ENCODE results near the gene KCNG2.

DNA sequence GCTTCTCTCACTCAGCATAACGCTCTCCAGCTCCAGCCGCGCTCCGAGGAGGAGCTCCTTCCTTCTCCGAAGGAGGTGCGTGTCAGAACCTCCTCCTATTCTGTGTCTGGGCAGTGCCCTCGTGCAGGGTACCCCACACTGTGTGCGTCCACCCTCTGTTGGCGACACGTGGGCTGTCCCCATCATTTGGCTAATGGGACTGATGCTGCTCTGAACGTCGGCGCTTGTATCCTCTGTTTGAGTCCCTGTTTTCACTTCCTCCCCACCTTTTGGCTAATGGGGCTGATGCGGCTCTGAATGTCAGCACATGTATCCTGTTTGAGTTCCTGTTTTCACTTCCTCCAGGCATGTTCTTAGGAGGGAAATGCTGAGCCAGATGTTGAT is 22.2 kb downstream of the KCNG2 start:
- TF ChIP-seq, protein P1, sequence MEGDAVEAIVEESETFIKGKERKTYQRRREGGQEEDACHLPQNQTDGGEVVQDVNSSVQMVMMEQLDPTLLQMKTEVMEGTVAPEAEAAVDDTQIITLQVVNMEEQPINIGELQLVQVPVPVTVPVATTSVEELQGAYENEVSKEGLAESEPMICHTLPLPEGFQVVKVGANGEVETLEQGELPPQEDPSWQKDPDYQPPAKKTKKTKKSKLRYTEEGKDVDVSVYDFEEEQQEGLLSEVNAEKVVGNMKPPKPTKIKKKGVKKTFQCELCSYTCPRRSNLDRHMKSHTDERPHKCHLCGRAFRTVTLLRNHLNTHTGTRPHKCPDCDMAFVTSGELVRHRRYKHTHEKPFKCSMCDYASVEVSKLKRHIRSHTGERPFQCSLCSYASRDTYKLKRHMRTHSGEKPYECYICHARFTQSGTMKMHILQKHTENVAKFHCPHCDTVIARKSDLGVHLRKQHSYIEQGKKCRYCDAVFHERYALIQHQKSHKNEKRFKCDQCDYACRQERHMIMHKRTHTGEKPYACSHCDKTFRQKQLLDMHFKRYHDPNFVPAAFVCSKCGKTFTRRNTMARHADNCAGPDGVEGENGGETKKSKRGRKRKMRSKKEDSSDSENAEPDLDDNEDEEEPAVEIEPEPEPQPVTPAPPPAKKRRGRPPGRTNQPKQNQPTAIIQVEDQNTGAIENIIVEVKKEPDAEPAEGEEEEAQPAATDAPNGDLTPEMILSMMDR (IDR thresholded peaks at IDR 0.05) = no peak
- TF ChIP-seq EZH2 (IDR thresholded peaks at IDR 0.05) = no peak
- TF ChIP-seq EZH2phosphoT487 (IDR thresholded peaks at IDR 0.05) = no peak

Data from neural progenitor cell (in vitro differentiated cells).